ENCODE measurements around the gene EN2.

DNA sequence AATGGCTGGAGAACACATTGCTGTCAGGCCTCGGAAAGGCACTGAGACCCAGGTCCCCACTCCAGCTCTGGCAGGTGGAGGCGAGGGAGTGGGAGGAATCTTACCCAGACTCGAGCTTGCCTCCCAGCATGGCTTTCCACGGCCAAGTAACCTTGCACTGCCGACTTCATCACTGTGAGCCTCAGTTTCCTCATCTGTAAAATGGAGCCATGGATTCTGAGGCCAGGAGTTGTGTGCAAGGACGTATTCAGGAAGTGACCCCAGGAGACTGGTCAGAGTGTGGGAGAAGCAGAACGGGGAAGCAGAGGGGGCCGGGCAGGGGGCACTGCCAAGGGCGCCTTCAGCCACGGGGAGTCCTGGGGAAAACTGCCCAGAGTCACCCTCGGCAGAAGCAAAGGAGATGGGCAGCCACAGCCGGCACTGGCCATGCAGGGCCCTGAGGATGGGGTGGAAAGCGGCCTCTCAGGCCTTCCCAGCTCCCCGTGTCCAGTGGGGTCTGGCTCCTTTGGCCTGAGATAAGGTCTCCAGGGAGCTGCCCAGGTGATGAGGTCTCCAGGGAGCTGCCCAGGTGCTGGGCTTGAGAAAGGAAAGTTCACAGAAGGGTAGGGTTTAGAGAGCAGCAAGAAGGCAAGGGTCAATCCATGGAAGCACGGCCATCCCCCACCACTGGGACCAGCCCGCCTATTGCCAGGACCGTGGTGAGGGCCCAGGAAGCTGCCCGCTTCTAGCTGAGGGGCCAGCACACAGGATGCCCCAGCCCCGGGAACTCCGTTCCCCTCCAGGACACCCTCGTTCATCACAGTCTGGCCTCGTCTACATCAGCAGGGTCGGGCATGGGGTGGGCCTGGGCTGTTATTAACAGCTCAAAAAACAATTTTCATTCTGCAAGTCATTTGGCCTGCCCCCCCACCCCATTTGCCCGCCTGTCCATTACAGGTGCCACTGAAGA, 34.3 kb upstream of the EN2 start:
- TF ChIP-seq, protein P1, sequence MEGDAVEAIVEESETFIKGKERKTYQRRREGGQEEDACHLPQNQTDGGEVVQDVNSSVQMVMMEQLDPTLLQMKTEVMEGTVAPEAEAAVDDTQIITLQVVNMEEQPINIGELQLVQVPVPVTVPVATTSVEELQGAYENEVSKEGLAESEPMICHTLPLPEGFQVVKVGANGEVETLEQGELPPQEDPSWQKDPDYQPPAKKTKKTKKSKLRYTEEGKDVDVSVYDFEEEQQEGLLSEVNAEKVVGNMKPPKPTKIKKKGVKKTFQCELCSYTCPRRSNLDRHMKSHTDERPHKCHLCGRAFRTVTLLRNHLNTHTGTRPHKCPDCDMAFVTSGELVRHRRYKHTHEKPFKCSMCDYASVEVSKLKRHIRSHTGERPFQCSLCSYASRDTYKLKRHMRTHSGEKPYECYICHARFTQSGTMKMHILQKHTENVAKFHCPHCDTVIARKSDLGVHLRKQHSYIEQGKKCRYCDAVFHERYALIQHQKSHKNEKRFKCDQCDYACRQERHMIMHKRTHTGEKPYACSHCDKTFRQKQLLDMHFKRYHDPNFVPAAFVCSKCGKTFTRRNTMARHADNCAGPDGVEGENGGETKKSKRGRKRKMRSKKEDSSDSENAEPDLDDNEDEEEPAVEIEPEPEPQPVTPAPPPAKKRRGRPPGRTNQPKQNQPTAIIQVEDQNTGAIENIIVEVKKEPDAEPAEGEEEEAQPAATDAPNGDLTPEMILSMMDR (IDR thresholded peaks at IDR 0.05), result no peak
- TF ChIP-seq ZFX (IDR thresholded peaks at IDR 0.05; ENCODE audit: borderline replicate concordance), result no peak
